Peyer's patch (tissue), 4 donors: ENCODE results near the gene SUPT20H.

Experiments used
- POLR2A ChIP-seq, 2 donors: fragments of 450-650 bp; IDR thresholded peaks; one replicate each; pipeline ENCODE4 v1.5.1; 2017; ENCODE audit warnings: antibody characterized with exemption in 2 of 2, mild to moderate bottlenecking in 2 of 2, moderate library complexity in 2 of 2
- TF ChIP-seq, protein P1 (sequence below), 6 experiments: fragments of 450-650 bp in 4 of 6; fragments of 200-600 bp in 2 of 6; sonication (generic) in 1 of 6; IDR thresholded peaks; one replicate each; pipeline ENCODE4 v1.5.1; 2017 to 2019; ENCODE audit warnings: antibody characterized with exemption in 6 of 6, mild to moderate bottlenecking in 3 of 6, moderate library complexity in 1 of 6

DNA sequence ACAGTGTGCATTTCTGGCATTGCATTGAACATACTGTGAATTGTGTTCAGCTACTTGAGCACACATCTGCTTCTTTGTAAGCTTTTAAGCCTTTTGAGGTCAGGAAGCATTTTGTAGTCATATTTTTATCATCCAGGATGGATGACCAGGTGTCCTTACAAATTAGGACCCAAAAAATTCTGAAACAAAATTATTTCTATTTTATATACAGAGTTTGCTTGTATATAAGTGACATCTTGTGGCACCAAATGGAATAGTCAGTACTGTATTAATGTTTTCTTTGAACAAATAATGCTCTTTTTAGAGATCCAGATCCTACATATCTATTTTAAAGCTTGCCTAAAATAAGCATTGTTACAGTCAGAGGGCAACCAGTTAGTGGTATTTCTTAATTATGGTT, 9.5 kb upstream of the SUPT20H start:
- TF ChIP-seq, protein P1, sequence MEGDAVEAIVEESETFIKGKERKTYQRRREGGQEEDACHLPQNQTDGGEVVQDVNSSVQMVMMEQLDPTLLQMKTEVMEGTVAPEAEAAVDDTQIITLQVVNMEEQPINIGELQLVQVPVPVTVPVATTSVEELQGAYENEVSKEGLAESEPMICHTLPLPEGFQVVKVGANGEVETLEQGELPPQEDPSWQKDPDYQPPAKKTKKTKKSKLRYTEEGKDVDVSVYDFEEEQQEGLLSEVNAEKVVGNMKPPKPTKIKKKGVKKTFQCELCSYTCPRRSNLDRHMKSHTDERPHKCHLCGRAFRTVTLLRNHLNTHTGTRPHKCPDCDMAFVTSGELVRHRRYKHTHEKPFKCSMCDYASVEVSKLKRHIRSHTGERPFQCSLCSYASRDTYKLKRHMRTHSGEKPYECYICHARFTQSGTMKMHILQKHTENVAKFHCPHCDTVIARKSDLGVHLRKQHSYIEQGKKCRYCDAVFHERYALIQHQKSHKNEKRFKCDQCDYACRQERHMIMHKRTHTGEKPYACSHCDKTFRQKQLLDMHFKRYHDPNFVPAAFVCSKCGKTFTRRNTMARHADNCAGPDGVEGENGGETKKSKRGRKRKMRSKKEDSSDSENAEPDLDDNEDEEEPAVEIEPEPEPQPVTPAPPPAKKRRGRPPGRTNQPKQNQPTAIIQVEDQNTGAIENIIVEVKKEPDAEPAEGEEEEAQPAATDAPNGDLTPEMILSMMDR (IDR thresholded peaks at IDR 0.05): peak in 4 of 6 experiments; percentile 24 to 37 (median 36)
- TF ChIP-seq POLR2A (IDR thresholded peaks at IDR 0.05): no peak
